K562 (cell line): Measurements from ENCODE around the gene ZNF441. TPM values are rescaled to one million over a fixed set of nuclear protein-coding genes. Genes with fewer than 3 reads are reported as not detected.

Experiments used
- ARNT ChIP-seq, 2 experiments: fragments of 450-650 bp; IDR thresholded peaks; 2 replicates each; pipeline ENCODE4 v1.6.1; 2016; ENCODE audit warnings: mild to moderate bottlenecking in 1 of 2
- CBFB ChIP-seq: sonication (generic); formaldehyde crosslinking; IDR thresholded peaks from 2 replicates; pipeline ENCODE4 v1.4.0; 2020; ENCODE audit warnings: mild to moderate bottlenecking, missing genetic modification reagents
- CBX2 ChIP-seq: fragments of 200-600 bp; sonication (generic); IDR thresholded peaks from one replicate; pipeline ENCODE4 v1.6.1; 2012; ENCODE audit warnings: mild to moderate bottlenecking, low read length, inconsistent platforms; ENCODE audit not compliant: insufficient read depth, poor library complexity, severe bottlenecking
- DIDO1 ChIP-seq: fragments of 450-650 bp; IDR thresholded peaks from 2 replicates; pipeline ENCODE4 v1.6.1; 2016; ENCODE audit warnings: low read depth, missing biosample characterization, missing genetic modification characterization
- EHMT2 ChIP-seq: fragments of 450-650 bp; IDR thresholded peaks from 2 replicates; pipeline ENCODE4 v1.6.1; 2018; ENCODE audit warnings: antibody characterized with exemption
- EP300 ChIP-seq: IDR thresholded peaks from 2 replicates; pipeline ENCODE4 v1.6.1; 2012; ENCODE audit warnings: low read length, improper control_type of control experiment
- JUND ChIP-seq, 2 experiments: IDR thresholded peaks; 2 replicates in 1 of 2; 3 replicates in 1 of 2; pipeline ENCODE4 v1.6.1; 2011; ENCODE audit warnings: borderline replicate concordance in 2 of 2, low read depth in 2 of 2, low read length in 2 of 2, improper control_type of control experiment in 1 of 2, missing biosample characterization in 1 of 2, missing genetic modification characterization in 1 of 2, missing genetic modification reagents in 1 of 2
- NBN ChIP-seq: fragments of 450-650 bp; IDR thresholded peaks from 2 replicates; pipeline ENCODE4 v1.6.1; 2016; ENCODE audit warnings: low read depth, mild to moderate bottlenecking
- PKNOX1 ChIP-seq: fragments of 450-650 bp; IDR thresholded peaks from 2 replicates; pipeline ENCODE4 v1.6.1; 2016
- SMARCE1 ChIP-seq: fragments of 450-650 bp; IDR thresholded peaks from 2 replicates; pipeline ENCODE4 v1.7.1; 2016; ENCODE audit warnings: mild to moderate bottlenecking
- TRIM24 ChIP-seq, 2 experiments: fragments of 450-650 bp; IDR thresholded peaks; 2 replicates each; pipeline ENCODE4 v1.6.1; 2016
- TRIM28 ChIP-seq: fragments of 450-650 bp; IDR thresholded peaks from 2 replicates; pipeline ENCODE4 v1.6.1; 2017
- VEZF1 ChIP-seq: fragments of 200-800 bp; sonication (Bioruptor generic); IDR thresholded peaks from 2 replicates; pipeline ENCODE4 v1.6.1; 2017; ENCODE audit warnings: missing genetic modification characterization, missing compliant biosample characterization
- ZNF224 ChIP-seq: sonication (generic); formaldehyde crosslinking; IDR thresholded peaks from 2 replicates; pipeline ENCODE4 v1.8.0; 2022; ENCODE audit warnings: mild to moderate bottlenecking, missing genetic modification reagents
- ZNF347 ChIP-seq: fragments of 450-650 bp; formaldehyde crosslinking; IDR thresholded peaks from 2 replicates; pipeline ENCODE4 v1.4.0; 2020; ENCODE audit warnings: low read depth, mild to moderate bottlenecking, moderate library complexity
- polyA plus RNA-seq, 8 experiments: library from polyadenylated mRNA; depleted of rRNA in 4 of 8; stranded (reverse) in 5 of 8; unstranded in 3 of 8; fragments of >200 nt; fragmentation: Nextera tagmentation in 2 of 8; fragmentation: Illumina TruSeq in 1 of 8; extraction: Ambion mirVana in 2 of 8; extraction: Trizol in 1 of 8; gene quantifications; 2 replicates each; pipeline versions ENCODE4 v1.2.1 to v1.2.3, GENCODE V29; 2011 to 2014; ENCODE audit warnings: inconsistent platforms in 1 of 8, missing spikeins in 1 of 8
- total RNA-seq, 7 experiments: library from RNA; depleted of rRNA in 6 of 7; stranded (reverse); fragments of >200 nt in 6 of 7; fragmentation: Illumina TruSeq in 2 of 7; extraction: Trizol in 2 of 7; gene quantifications; 2 replicates each; pipeline versions ENCODE4 v1.2.1 to v1.2.3, GENCODE V29; 2011 to 2021; ENCODE audit warnings: low replicate concordance in 1 of 7
- TF ChIP-seq, protein P1 (sequence below): sonication (generic); formaldehyde crosslinking; IDR thresholded peaks from 2 replicates; pipeline ENCODE4 v1.8.0; 2023; ENCODE audit warnings: mild to moderate bottlenecking, missing genetic modification reagents
- TF ChIP-seq, protein P2 (sequence below), 2 experiments: IDR thresholded peaks; 2 replicates each; pipeline ENCODE4 v1.6.1; 2011; ENCODE audit warnings: borderline replicate concordance in 1 of 2, control low read depth in 1 of 2, low read depth in 1 of 2, low read length in 1 of 2, mild to moderate bottlenecking in 1 of 2, mixed read lengths in 1 of 2, moderate library complexity in 1 of 2; ENCODE audit not compliant: insufficient read depth in 1 of 2, insufficient read length in 1 of 2, poor library complexity in 1 of 2, severe bottlenecking in 1 of 2; ENCODE audit errors: extremely low read depth in 1 of 2
- TF ChIP-seq, protein P3 (sequence below): fragments of 450-650 bp; IDR thresholded peaks from 2 replicates; pipeline ENCODE4 v1.6.1; 2016; ENCODE audit warnings: low read depth, mild to moderate bottlenecking, moderate library complexity

Gene ZNF441
- total and polyA plus RNA-seq, 9 of the 15 experiments (the other 6 are each of a cell fraction or from before 2014, with no cell fraction given) = 1.9 to 14.0 (median 7.8) TPM

DNA sequence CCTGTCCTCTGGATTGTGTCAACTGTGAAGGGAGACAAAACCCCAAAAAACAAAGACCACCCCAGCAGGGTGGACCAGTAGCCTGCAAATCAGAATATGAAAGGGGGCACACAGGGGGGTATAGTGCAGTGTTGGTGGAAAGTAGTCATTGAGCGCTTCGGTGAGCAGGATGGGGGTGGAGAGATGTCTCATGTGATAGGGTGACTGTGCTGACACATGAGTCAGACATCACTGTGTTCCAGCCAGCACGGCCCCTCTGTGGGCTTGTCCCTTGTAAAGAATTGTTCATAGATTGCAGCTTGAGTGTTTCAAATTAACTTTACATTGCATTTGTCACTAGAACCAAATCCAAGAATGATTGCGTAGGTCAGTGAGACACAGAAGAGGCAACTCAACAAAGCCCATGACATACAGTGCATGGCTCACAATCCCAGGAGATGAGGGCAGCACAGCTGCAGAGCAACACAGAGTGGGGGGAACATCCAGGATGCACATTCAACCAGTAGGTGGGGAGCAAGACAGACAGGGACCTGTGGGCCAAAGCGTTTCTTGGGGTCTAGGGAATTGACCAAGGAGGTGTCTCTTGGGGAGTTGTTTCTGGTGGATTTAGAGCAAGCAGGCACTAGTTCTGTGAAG, 54.8 kb downstream of the ZNF441 start (continued):
- TF ChIP-seq, protein P1, sequence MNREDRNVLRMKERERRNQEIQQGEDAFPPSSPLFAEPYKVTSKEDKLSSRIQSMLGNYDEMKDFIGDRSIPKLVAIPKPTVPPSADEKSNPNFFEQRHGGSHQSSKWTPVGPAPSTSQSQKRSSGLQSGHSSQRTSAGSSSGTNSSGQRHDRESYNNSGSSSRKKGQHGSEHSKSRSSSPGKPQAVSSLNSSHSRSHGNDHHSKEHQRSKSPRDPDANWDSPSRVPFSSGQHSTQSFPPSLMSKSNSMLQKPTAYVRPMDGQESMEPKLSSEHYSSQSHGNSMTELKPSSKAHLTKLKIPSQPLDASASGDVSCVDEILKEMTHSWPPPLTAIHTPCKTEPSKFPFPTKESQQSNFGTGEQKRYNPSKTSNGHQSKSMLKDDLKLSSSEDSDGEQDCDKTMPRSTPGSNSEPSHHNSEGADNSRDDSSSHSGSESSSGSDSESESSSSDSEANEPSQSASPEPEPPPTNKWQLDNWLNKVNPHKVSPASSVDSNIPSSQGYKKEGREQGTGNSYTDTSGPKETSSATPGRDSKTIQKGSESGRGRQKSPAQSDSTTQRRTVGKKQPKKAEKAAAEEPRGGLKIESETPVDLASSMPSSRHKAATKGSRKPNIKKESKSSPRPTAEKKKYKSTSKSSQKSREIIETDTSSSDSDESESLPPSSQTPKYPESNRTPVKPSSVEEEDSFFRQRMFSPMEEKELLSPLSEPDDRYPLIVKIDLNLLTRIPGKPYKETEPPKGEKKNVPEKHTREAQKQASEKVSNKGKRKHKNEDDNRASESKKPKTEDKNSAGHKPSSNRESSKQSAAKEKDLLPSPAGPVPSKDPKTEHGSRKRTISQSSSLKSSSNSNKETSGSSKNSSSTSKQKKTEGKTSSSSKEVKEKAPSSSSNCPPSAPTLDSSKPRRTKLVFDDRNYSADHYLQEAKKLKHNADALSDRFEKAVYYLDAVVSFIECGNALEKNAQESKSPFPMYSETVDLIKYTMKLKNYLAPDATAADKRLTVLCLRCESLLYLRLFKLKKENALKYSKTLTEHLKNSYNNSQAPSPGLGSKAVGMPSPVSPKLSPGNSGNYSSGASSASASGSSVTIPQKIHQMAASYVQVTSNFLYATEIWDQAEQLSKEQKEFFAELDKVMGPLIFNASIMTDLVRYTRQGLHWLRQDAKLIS = no peak
- peak; percentile 48; the same call in 1 of the 2 replicates for TF ChIP-seq SMARCE1
- TF ChIP-seq TRIM24 (IDR thresholded peaks at IDR 0.05) = 0 out of 4 replicates have a peak, but pooled peaks of 1 of the 2 experiments have one; percentile 9
- TF ChIP-seq JUND (IDR thresholded peaks at IDR 0.05; ENCODE audit: borderline replicate concordance, low read depth, low read length) = peak; percentile 91
- TF ChIP-seq JUND (tag; IDR thresholded peaks at IDR 0.05; ENCODE audit: borderline replicate concordance, low read depth, low read length) = peak; percentile 47; the same call in 1 of the 3 replicates
- TF ChIP-seq ZNF347 = no peak
- TF ChIP-seq, protein P2, sequence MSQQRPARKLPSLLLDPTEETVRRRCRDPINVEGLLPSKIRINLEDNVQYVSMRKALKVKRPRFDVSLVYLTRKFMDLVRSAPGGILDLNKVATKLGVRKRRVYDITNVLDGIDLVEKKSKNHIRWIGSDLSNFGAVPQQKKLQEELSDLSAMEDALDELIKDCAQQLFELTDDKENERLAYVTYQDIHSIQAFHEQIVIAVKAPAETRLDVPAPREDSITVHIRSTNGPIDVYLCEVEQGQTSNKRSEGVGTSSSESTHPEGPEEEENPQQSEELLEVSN (IDR thresholded peaks at IDR 0.05; ENCODE audit: borderline replicate concordance in 1 of 2, extremely low read depth in 1 of 2, insufficient read depth in 1 of 2, insufficient read length in 1 of 2, low read depth in 1 of 2, low read length in 1 of 2, poor library complexity in 1 of 2, severe bottlenecking in 1 of 2) = peak in 1 of 2 experiments; percentile 29
- peak; percentile 44 for TF ChIP-seq VEZF1 (CRISPR knock-in tag)
- TF ChIP-seq ZNF224 = no peak
- TF ChIP-seq TRIM28 = no peak
- TF ChIP-seq NBN = no peak
- TF ChIP-seq EHMT2 = 0 out of 2 replicates have a peak, but pooled peaks have one; percentile 60
- peak; percentile 64 for TF ChIP-seq PKNOX1
- TF ChIP-seq CBFB (CRISPR knock-in tag) = no peak
- no peak for TF ChIP-seq ARNT (IDR thresholded peaks at IDR 0.05)
- no peak for TF ChIP-seq DIDO1 (tag)
- TF ChIP-seq, protein P3, sequence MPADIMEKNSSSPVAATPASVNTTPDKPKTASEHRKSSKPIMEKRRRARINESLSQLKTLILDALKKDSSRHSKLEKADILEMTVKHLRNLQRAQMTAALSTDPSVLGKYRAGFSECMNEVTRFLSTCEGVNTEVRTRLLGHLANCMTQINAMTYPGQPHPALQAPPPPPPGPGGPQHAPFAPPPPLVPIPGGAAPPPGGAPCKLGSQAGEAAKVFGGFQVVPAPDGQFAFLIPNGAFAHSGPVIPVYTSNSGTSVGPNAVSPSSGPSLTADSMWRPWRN = no peak
- peak; percentile 15; the same call in 1 of the 2 replicates for TF ChIP-seq EP300
- TF ChIP-seq CBX2 = no peak
